ENCODE results near the gene MAMDC2.
A peak's percentile ranks its signal among the peaks of the same experiment; 100 is the strongest.

Gene MAMDC2, protein sequence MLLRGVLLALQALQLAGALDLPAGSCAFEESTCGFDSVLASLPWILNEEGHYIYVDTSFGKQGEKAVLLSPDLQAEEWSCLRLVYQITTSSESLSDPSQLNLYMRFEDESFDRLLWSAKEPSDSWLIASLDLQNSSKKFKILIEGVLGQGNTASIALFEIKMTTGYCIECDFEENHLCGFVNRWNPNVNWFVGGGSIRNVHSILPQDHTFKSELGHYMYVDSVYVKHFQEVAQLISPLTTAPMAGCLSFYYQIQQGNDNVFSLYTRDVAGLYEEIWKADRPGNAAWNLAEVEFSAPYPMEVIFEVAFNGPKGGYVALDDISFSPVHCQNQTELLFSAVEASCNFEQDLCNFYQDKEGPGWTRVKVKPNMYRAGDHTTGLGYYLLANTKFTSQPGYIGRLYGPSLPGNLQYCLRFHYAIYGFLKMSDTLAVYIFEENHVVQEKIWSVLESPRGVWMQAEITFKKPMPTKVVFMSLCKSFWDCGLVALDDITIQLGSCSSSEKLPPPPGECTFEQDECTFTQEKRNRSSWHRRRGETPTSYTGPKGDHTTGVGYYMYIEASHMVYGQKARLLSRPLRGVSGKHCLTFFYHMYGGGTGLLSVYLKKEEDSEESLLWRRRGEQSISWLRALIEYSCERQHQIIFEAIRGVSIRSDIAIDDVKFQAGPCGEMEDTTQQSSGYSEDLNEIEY

DNA sequence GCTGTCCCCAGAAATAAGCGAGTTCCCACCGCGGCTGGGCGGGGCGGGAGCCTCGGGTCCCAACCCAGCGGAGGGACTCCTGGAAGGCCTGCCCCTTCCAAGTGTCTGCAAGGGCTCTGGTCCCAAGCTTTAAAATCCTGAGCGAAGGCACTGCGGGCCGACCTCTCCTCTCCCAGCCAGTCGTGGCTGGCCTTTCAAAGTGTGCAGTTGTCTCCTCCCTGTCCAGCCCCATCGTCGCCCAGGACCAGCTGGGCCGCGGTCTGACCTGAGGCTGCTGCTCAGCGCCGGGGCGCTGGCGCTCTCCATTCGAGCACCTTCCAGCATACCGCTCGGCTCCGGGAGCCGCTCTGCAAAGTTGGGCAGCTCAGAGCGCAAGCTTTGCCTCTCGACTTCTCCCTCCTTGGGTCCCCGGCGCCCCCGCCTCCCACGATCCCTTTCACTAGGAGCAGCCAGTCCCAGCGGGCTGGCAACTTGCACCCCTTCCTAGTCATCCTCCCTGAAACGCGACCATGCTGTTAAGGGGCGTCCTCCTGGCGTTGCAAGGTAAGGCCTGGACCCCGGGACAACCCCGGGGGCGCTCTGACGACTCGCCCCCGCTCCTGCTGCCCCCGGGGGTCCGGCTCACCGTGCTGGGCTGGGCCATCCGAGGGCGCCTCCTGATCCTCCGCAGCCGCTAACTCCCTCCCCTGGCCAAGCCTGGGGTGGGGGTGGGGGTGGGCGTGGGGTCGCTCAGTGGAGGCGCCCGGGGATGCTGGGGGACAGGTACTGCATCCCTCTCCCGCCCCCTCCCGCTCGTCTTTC is at the start of gene MAMDC2:
Gene MAMDC2, plus strand, starts transcription at position 160 of the 801 bp plus-strand sequence. Its CDS starts 350 bp downstream, at position 510.
- intact Hi-C loops (cut with DNase I) = no loop called here
- peak in 38 of 42 donors; percentile 11 to 73 (median 40) for DNase-seq

DNA sequence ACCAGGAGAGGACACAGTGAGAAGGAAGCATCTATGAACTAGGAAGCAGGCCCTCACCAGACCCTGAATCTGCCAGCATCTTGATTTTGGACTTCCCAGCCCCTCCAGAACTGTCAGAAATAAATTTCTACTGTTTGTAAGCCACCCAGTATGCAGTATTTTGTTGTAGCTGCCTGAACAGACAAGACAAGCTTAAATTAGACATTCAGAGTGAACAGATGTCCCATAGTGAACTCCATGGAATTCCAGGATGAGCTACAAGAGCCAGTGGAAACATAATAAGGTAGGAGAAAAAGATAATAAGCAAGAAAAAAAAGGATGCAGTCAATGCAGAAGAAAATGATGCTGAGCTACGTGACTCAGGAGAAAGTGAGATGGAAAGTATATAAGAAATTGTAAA is 47.8 kb upstream of the MAMDC2 start:
- DNase-seq = no peak
- intact Hi-C loops (cut with DNase I) = no loop called here

DNA sequence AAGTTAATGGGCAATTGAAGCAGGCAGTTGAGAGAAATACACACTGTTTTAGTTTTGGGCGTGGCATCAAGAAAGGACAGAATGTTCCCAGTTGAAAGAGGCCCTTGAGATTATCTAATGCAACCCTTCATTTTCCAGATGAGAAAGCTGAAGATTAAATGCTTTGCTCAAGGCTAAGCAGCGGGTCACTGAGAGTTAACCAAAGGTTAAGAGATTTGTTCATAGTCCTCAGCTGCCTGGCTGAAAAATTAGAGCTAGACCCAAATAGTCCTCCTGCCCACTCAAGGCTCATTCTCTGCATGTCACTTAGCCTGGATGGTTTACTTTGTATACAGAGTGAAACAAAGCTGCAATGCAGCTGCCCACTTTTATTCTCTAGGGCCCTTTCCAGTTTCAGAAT is 46.7 kb upstream of the MAMDC2 start:
- intact Hi-C loops (cut with DNase I) = no loop called here
- no peak for DNase-seq

DNA sequence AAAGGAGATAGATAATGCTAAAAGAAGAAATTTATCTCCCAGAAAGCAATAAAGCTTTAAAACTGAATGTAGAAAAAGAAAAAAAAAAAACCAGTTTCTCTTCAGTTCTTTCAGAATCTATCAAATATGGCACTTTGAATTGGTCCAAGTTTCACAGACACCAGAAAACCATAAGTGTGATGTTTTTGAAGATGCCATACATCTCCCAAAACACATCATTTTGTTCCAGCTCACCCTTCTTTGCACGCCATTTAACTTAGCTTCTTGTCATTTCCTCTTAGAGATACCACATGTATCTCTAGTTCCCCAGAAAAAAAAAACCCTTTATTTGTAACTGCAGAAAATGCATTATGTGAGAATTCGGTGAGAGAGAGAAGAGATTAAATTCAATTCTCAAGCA is 46.1 kb upstream of the MAMDC2 start:
- no peak for DNase-seq
- intact Hi-C loops (cut with DNase I) = no loop called here

DNA sequence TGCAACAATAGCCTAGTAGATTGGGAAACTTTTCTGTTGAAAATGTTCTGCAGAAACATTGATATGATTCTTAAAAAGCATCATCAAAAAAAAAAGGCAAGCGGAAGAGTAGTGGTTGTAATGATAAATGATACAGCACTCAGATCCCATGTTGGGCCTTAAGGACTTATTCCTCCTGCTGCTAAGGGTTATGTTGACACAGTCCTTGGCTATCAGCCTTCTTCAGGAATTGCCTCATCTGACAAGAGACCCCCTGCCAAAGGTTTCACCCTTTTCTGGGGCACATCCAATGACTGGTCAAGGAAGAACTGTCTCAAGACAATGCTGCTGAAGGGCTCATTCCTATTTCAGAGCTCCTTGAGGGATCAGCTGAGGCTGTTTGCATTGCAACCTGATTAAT is 44.3 kb upstream of the MAMDC2 start:
- intact Hi-C loops (cut with DNase I) = no loop called here
- DNase-seq = no peak

DNA sequence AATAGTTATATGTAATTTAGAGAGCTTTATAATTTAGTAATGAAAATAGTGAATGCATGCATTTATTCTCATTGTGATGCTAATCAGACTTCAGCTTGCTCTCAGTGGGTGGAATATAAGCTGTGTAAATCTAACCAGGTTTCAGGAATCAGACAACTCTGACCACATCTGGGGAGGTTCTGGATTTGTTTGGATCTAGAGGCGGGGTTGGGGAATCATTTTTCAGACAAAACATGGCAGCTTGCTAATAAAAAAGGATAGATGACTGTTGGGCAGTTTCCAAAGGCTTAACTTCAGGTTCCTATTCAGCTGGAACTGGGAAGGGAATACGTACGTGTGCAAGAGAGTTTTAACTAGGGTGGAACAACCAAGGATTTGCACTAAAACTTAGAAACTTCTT is 43.2 kb upstream of the MAMDC2 start:
- intact Hi-C loops (cut with DNase I) = no loop called here

DNA sequence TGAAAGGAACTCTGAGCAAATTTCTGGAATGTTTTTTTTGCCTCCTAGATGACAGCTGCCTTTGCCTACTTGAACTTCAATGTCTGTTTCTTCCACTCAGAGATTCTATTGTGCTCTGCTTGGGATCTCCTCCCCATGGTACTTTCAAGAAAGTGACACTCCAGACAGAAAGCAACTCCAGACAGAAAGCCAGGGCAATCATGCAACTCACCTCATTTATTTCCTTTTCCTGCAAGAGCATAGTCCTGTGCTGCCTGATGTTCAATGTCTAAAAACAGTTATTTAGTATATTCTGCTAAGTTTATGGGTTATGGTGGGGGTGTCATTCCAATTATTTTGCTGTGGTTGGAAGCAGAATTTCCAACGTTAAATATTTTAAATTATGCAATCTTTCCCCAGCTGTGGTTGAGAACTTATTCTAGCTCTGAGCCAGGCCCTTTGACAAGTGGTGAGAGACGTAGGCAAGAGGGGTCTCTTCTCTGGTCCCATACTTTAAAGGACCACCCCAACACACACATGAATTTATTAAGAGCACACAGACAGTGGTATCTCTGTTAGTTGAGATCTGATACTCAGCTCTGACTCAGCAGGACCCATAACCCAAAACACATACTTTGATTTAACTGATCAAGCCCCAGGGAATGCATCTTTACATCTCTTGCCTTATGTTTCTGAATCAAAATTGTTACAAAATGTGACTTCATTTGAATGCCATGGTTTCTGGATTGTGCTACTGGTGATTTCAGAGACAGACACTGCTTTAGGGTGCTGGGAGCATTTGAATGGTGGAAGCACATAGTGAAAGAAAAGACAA is 39.5 kb upstream of the MAMDC2 start:
- intact Hi-C loops (cut with DNase I) = no loop called here
- no peak for DNase-seq

More for the DNA sequence above, 43.2 kb upstream of the MAMDC2 start:
- no peak for DNase-seq

DNA sequence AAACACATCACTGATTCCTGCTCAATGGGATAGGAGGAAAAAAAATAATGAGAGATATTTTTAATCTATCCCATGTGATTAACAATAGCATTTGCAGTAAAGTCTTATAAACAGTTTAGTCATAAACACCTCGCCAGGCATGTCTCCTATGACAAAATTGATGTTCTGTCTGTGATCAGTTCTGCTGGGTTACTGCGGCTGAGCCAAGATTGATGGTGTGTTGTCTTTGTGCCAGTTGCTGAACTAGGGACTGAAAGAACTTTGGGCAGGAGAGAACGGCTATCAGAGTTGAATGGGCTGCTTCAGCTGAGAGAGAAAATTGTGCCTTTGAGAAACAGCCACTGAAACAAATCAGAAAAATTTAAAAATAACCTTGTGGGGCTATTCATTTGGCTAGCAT is 37.3 kb upstream of the MAMDC2 start:
- DNase-seq = no peak
- intact Hi-C loops (cut with DNase I) = no loop called here

DNA sequence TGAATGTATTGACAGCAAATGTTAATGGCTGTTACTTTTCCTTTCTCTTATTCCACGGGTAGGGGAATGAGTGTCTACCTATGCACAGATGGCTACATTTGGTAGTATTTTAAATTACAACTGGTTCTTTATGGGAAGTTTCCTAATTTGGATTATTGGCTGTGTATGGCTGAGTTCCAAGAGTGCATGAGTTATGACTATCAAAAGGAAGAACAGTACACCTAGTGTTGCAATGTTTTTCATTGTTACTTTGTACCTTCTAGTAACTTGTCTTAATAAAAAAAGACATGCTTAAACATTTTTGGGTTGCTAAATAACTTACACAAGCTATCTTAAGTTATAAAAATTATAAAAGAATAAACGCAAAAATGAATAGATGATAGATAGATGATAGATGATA is 35.8 kb upstream of the MAMDC2 start:
- no peak for DNase-seq
- intact Hi-C loops (cut with DNase I) = no loop called here

DNA sequence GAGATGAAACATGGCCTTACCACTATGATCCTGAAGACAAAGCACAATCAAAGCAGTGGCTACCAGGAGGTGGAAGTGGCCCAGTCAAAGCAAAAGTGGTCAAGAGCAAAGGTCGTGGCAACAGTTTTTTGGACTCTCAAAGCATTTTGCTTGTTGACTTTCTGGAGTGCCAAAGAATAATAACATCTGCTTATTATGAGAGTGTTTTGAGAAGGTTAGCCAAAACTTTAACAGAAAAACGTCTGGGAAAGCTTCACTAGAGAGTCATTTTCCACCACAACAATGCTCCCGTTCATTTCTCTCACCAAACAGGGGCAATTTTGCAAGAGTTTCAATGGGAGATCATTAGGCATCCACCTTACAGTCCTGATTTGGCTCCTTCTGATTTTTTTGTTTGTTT is 33.6 kb upstream of the MAMDC2 start:
- no peak for DNase-seq
- intact Hi-C loops (cut with DNase I) = no loop called here

DNA sequence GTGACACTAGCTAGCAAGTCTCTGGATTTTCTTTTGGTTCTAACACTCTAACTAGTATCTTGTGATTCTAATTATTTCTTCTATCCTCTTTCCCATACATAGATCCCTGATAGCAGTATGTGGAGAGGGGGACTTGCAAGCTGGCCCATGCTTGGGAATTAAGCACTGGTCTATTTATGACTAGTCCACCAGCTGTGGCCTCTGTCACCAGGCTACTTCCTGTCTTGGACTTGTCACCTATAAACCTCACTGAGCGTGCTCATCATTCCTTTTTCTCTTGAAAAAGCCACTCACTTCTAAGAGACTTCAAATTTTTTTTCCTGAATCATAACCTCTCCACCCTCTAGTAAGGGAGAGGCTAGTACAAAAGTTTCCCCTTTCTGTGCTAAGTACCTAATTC is 32.3 kb upstream of the MAMDC2 start:
- no peak for DNase-seq
- intact Hi-C loops (cut with DNase I) = no loop called here

DNA sequence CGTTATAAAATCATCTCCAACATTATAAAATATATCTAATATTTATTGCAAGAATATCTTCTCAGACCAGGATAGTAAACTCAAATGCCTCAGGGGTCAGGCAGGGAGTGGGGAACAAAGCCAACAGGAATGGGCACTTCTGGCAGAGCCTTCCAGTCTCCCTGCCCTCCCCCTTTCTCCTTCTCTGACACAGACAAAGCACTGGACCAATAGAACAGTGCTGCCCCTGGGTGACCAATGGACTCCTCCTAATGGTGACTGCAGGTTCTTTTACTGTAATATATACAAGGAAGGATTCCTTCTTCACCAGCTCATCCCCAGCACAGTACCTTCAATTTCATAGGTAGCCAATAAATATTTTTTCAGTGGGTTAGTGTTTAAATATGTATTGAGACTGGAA is 31.1 kb upstream of the MAMDC2 start:
- no peak for DNase-seq

DNA sequence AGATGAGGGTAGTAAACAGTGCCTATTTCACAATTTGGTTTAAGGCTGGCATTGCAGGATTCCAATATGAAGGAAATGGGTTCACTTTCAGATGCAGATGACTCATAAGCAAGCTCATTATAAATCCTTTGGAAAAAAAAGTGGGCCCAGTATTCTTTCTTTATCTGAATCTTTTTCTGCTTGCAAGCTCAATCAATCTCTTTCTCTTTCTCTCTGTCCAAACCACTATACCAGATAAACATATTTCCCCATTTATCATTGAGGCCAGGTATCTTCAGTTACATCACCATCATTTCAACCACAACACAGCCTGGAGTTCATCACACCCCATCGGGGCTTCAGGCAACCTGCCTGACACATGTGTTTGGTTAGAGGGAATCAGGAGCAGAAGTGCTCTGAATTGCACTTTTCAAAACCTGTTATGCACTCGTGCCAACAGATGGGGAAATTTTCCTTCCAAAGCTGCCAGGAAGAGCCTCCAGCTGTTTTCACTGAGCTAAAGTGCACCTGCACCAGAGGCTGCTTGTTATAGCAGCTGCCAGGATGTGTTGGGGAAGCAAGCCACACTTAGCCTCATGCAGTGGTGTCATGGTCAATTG is 30.0 kb upstream of the MAMDC2 start:
- intact Hi-C loops (cut with DNase I) = no loop called here
- no peak for DNase-seq

More for the DNA sequence above, 31.1 kb upstream of the MAMDC2 start:
- intact Hi-C loops (cut with DNase I) = no loop called here

DNA sequence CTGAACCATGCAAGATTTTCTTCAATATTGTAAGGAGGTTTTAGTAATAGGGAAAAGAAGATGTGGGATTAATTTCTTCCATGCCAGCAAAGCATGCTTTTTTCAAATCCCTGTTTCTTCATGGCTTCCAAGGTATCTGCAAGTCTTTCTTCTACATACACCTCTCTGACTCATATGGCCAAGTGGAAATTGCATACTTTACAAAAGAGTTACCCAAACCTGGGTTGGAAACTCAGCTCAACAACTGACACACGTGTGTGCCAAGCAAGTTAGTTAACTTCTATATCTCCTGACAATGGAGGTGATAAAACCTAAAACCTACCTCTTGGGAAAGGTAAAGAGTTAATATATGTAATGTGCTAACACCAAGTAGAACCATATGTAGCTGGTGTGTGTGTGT is 28.5 kb upstream of the MAMDC2 start:
- DNase-seq = no peak
- intact Hi-C loops (cut with DNase I) = no loop called here

DNA sequence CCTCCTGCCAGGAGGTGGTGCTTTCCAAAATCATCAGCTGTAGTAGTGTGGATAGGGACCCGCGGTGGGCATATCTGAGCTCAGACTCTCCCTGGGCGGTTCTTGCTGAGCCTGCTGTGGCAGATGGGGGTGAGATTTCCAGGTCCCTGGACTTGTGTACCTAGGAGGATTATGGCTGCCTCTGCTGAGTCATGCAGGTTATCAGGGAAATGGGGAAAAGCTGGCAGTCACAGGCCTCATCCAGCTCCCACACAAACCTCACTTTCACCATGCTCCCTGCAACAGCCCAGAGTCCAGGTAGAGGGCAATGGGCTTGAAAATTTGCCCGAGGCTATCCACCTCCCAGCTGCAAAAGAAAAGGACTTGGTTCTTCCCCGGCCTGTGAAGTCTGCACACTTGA is 23.4 kb upstream of the MAMDC2 start:
- intact Hi-C loops (cut with DNase I) = no loop called here
- no peak for DNase-seq

DNA sequence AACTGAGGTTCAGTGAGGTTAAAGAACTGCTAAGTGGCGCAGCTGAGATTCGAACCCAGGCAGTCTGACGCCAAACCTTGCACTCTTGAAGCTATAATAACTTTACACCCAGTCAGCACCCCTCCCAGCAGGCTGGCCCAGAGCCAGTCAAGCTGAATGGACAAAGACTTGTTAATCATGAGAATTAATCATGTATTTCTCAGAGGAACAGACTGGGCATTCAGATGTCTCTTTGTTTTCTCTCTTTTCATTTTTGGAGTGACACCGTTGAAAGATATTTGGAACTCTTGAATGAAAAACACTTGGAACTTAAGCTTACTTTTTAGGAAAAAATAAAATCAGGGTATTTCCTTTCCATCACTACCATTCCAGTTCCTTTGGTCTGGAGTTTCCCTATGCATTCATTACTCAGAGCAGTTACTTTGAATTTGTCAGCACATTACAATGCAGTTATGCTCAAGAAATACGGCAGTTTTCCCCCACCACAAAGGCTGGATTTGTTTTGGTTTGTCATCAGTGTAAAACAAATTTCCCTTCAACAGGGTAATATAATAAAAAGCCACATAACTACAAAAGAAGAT is 22.6 kb upstream of the MAMDC2 start:
- intact Hi-C loops (cut with DNase I) = no loop called here
- peak in 41 of 42 donors; percentile 31 to 89 (median 70) for DNase-seq

DNA sequence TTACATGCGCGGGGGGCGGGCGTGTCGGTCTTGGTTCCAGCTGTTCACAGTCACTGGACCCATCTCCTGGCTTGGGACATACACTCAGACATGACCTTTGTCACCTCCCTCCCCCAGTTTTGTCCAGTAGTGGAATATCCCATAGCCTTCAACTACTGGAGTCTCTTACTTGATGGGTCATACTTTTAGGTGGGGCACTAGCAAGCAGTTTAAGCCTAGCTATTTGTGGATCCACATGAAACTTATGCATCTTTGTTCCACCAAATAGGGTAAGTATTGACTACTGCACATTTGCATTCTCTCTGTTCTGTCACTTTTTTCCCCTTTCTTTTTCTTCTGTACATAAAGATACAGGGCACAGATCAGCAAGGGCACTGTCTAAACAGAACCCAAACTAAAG is 15.4 kb upstream of the MAMDC2 start:
- no peak for DNase-seq
- intact Hi-C loops (cut with DNase I) = no loop called here

DNA sequence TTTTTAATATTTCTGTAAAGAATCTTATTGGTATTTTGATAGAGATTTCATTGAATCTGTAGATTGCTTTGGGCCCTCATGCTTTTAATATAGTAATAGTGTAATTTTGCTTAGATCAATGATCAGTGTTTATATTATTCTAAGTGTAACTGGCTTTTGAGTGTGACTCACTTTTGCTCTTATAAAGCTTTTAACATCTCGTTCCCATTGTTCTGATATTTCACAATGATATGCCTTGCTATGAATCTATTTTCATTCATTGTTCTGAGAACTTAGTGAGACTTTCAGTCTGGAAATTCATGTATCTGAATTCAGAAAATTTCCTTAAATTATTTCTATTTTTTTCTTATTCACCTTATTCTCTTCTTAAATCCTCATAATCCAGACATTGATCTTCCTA is 13.5 kb upstream of the MAMDC2 start:
- DNase-seq = no peak
- intact Hi-C loops (cut with DNase I) = no loop called here
